Ramos (cell line): ENCODE results near the gene SOX13.
"Not testable (repeated sequence)": the region's sequence is repeated elsewhere in the genome, so short reads cannot be mapped to it uniquely, and the experiment has no call there.

Source experiments
- in situ Hi-C: fragments of 300-500 bp; cut with MboI; formaldehyde crosslinking; loops from one replicate; pipeline ENCODE4 v1.14.3; 2022; ENCODE audit warnings: low sequenced_read_pairs; ENCODE audit not compliant: unreplicated experiment

Gene SOX13

GRCh38 chr1:204084247-204084772 lies 11.4 kb downstream of the SOX13 start:
- in situ Hi-C loops: no loop called here

GRCh38 chr1:204085876-204086275 lies 13.0 kb downstream of the SOX13 start:
- in situ Hi-C loops: no loop called here

GRCh38 chr1:204087181-204087892 lies 14.4 kb downstream of the SOX13 start:
- in situ Hi-C loops: no loop called here

- in situ Hi-C loops: no loop called here
Observed at GRCh38 chr1:204087893-204088528, 15.1 kb downstream of the SOX13 start.

GRCh38 chr1:204088596-204088995 lies 15.7 kb downstream of the SOX13 start:
- in situ Hi-C loops: no loop called here

GRCh38 chr1:204089044-204089751 lies 16.3 kb downstream of the SOX13 start:
- in situ Hi-C loops: no loop called here

- in situ Hi-C loops: not testable (repeated sequence)
Observed at GRCh38 chr1:204090132-204090531, 17.2 kb downstream of the SOX13 start.

GRCh38 chr1:204091066-204091465 lies 18.2 kb downstream of the SOX13 start:
- in situ Hi-C loops: no loop called here

- in situ Hi-C loops: no loop called here
Observed at GRCh38 chr1:204091787-204092312, 18.9 kb downstream of the SOX13 start.

- in situ Hi-C loops: no loop called here
Observed at GRCh38 chr1:204092632-204093420, 19.9 kb downstream of the SOX13 start.

GRCh38 chr1:204093421-204093717 lies 20.5 kb downstream of the SOX13 start:
- in situ Hi-C loops: no loop called here

- in situ Hi-C loops: no loop called here
Observed at GRCh38 chr1:204093781-204094180, 20.9 kb downstream of the SOX13 start.

- in situ Hi-C loops: no loop called here
Observed at GRCh38 chr1:204094313-204094729, 21.4 kb downstream of the SOX13 start.

- in situ Hi-C loops: no loop called here
Observed at GRCh38 chr1:204094856-204095634, 22.1 kb downstream of the SOX13 start.

- in situ Hi-C loops: no loop called here
Observed at GRCh38 chr1:204096931-204097330, 24.0 kb downstream of the SOX13 start.

GRCh38 chr1:204098683-204099082 lies 25.8 kb downstream of the SOX13 start:
- in situ Hi-C loops: no loop called here

GRCh38 chr1:204099754-204100153 lies 26.8 kb downstream of the SOX13 start:
- in situ Hi-C loops: not testable (repeated sequence)

GRCh38 chr1:204102029-204102611 lies 29.2 kb downstream of the SOX13 start:
- in situ Hi-C loops: no loop called here

- in situ Hi-C loops: no loop called here
Observed at GRCh38 chr1:204102739-204103430, 30.0 kb downstream of the SOX13 start.
